B cell (primary cell): ENCODE data around the gene RUVBL2. TPM values are rescaled to one million over a fixed set of nuclear protein-coding genes. Genes with fewer than 3 reads are reported as not detected.
A peak's percentile ranks its signal among the peaks of the same experiment; 100 is the strongest.

ENCODE experiments used
- ATAC-seq: fragments of 200-7000 bp; cut with Tn5 transposase; one replicate; pipeline ENCODE4 v1.10.0; 2021; ENCODE audit warnings: low read depth, mild to moderate bottlenecking, moderate number of reproducible peaks, moderate library complexity
- CTCF ChIA-PET: fragments of 350-600 bp; sonication (Branson Sonifier 250); formaldehyde crosslinking; loops from one replicate; lab custom pipeline; 2021; ENCODE audit warnings: antibody characterized with exemption, inconsistent platforms; lab: Charles Lee
- POLR2A ChIA-PET: fragments of 350-600 bp; sonication (Branson Sonifier 250); formaldehyde crosslinking; loops from one replicate; lab custom pipeline; 2021; ENCODE audit warnings: antibody characterized with exemption; lab: Charles Lee
- DNase-seq: peaks from one replicate; pipeline ENCODE4 v3.0.0; 2013
- H2AFZ ChIP-seq: 2 replicates; pipeline ENCODE4 v1.6.1; 2012; ENCODE audit warnings: mild to moderate bottlenecking, low read depth, low read length; ENCODE audit not compliant: insufficient read depth, poor library complexity, severe bottlenecking
- H3K27ac ChIP-seq, 2 donors: 1 replicate in 1 of 2; 2 replicates in 1 of 2; pipeline ENCODE4 v1.5.1; 2012 to 2013; ENCODE audit warnings: low read length in 2 of 2, mild to moderate bottlenecking in 2 of 2, moderate library complexity in 1 of 2
- H3K27me3 ChIP-seq, 4 experiments: fragments of 200-600 bp in 1 of 4; sonication (generic) in 1 of 4; replicated peaks in 1 of 4; 1 replicate in 2 of 4; 2 replicates in 2 of 4; pipeline versions ENCODE4 v1.6.1 to v1.7.0; 2013 to 2016; ENCODE audit warnings: low read length in 3 of 4, mild to moderate bottlenecking in 2 of 4, mixed read lengths in 1 of 4, moderate library complexity in 1 of 4; ENCODE audit not compliant: insufficient read depth in 4 of 4, control insufficient read depth in 3 of 4; ENCODE audit errors: control extremely low read depth in 1 of 4
- H3K36me3 ChIP-seq, 2 experiments: replicated peaks in 1 of 2; 1 replicate in 1 of 2; 2 replicates in 1 of 2; pipeline versions ENCODE4 v1.6.1 to v1.7.1; 2013; ENCODE audit warnings: low read length in 1 of 2; ENCODE audit not compliant: insufficient read depth in 2 of 2, control insufficient read depth in 1 of 2; ENCODE audit errors: control extremely low read depth in 1 of 2, extremely low read depth in 1 of 2
- H3K4me1 ChIP-seq, 2 donors: fragments of 200-600 bp in 1 of 2; sonication (generic) in 1 of 2; 1 replicate in 1 of 2; 2 replicates in 1 of 2; pipeline versions ENCODE4 v1.5.1 to v1.6.1; 2013 to 2017; ENCODE audit warnings: low read length in 2 of 2; ENCODE audit not compliant: control insufficient read depth in 2 of 2, insufficient read depth in 2 of 2
- H3K4me2 ChIP-seq: replicated peaks from 2 replicates; pipeline ENCODE3; 2012; ENCODE audit warnings: mild to moderate bottlenecking, low read depth, low read length; ENCODE audit not compliant: poor library complexity, severe bottlenecking
- H3K4me3 ChIP-seq, 5 experiments: fragments of 200-600 bp in 1 of 5; sonication (generic) in 1 of 5; 1 replicate in 3 of 5; 2 replicates in 2 of 5; pipeline versions ENCODE4 v1.5.1 to v1.7.0; 2011 to 2016; ENCODE audit warnings: low read length in 4 of 5, mild to moderate bottlenecking in 4 of 5, low read depth in 2 of 5, control low read depth in 1 of 5, moderate library complexity in 1 of 5; ENCODE audit not compliant: insufficient read depth in 1 of 5; ENCODE audit errors: control extremely low read depth in 1 of 5, extremely low read depth in 1 of 5
- H3K79me2 ChIP-seq: fragments of 200-600 bp; sonication (generic); one replicate; pipeline ENCODE4 v1.6.0; 2016; ENCODE audit warnings: low read length; ENCODE audit not compliant: control insufficient read depth, insufficient read depth
- H3K9ac ChIP-seq: fragments of 200-600 bp; sonication (generic); 2 replicates; pipeline ENCODE4 v1.6.1; 2017; ENCODE audit warnings: mild to moderate bottlenecking, low read length, moderate library complexity
- H3K9me3 ChIP-seq, 3 donors: one replicate each; pipeline versions ENCODE4 v1.6.1 to v1.7.1; 2013; ENCODE audit warnings: low read length in 2 of 3; ENCODE audit not compliant: control insufficient read depth in 2 of 3, insufficient read depth in 1 of 3; ENCODE audit errors: control extremely low read depth in 1 of 3
- H4K20me1 ChIP-seq: 2 replicates; pipeline ENCODE4 v1.6.0; 2012; ENCODE audit warnings: mild to moderate bottlenecking, low read length; ENCODE audit not compliant: insufficient read depth, control insufficient read depth, poor library complexity, severe bottlenecking
- H3K27ac Mint-ChIP-seq: one replicate; pipeline ENCODE4 v1.8.0; 2021; ENCODE audit warnings: mixed read lengths
- H3K27me3 Mint-ChIP-seq: one replicate; pipeline ENCODE4 v1.8.0; 2021; ENCODE audit warnings: mixed read lengths
- H3K4me1 Mint-ChIP-seq: one replicate; pipeline ENCODE4 v1.8.0; 2021; ENCODE audit warnings: mixed read lengths
- H3K4me3 Mint-ChIP-seq: one replicate; pipeline ENCODE4 v1.8.0; 2021; ENCODE audit warnings: mixed read lengths
- H3K9me3 Mint-ChIP-seq: one replicate; pipeline ENCODE4 v1.8.0; 2022; ENCODE audit warnings: mixed read lengths; ENCODE audit not compliant: insufficient read depth
- CTCF ChIP-seq: fragments of 200-600 bp; IDR thresholded peaks from one replicate; pipeline ENCODE4 v1.8.0; 2022; ENCODE audit warnings: antibody characterized with exemption, mild to moderate bottlenecking
- EZH2 ChIP-seq: IDR thresholded peaks from 2 replicates; pipeline ENCODE4 v1.6.1; 2012; ENCODE audit warnings: borderline replicate concordance, low read depth, mild to moderate bottlenecking, moderate library complexity, low read length; ENCODE audit not compliant: insufficient read depth, poor library complexity, severe bottlenecking
- WGBS: methylation state at CpG from one replicate; pipeline ENCODE4 v1.1.5; 2013; ENCODE audit warnings: missing lambda C conversion rate; ENCODE audit not compliant: insufficient coverage; 5-methylcytosine and 5-hydroxymethylcytosine counted together
- intact Hi-C: fragments of 100-400 bp; cut with micrococcal nuclease; formaldehyde crosslinking; loops from one replicate; pipeline ENCODE4 v1.10.0; 2022
- polyA plus RNA-seq: library from polyadenylated mRNA; depleted of rRNA; stranded (reverse); fragments of >200 nt; gene quantifications from 2 replicates; pipeline ENCODE4 v1.2.3, GENCODE V29; 2012
- total RNA-seq, 2 donors: library from RNA; stranded (reverse); fragments of 120-200 nt in 1 of 2; gene quantifications; 1 replicate in 1 of 2; 2 replicates in 1 of 2; pipeline versions ENCODE4 v1.2.3 to v1.2.4, GENCODE V29; 2013 to 2022

RUVBL2 gene
- total and polyA plus RNA-seq, 2 donors (not counting 1 experiment from before 2014, with no cell fraction given): 36.1 to 57.4 TPM

- Histone ChIP-seq H3K4me1 (peaks cover 25 to 40% of the 10 kb centered on the region in 2 donors), H4K20me1 (no peaks in the 10 kb centered on the region), H3K27ac (peak within 1 kb of the TSS in 1 of 2 donors; percentile 30), H3K27me3 (peaks cover 0 to 9% (median 2%) of the 10 kb centered on the region in 4 experiments), H3K9ac (peak within 1 kb of the TSS; percentile 72), H3K4me2 (peak within 1 kb of the TSS; percentile 99), H2AFZ (peak within 1 kb of the TSS; percentile 88), H3K79me2 (no peaks in the 10 kb centered on the region), H3K4me3 (peak within 1 kb of the TSS in 4 of 5 experiments; percentile 52 to 73 (median 60)), H3K9me3 (no peaks in the 10 kb centered on the region), H3K36me3 (peaks cover 0 to 9% of the 10 kb centered on the region in 2 experiments)
- CTCF ChIA-PET: interaction anchor here (0.6 to 1.9 kb wide), 6 partner anchors 10 to 181 kb away, joined by 3 to 10 read pairs (median 4); partner anchors contain the start of genes GYS1, LIN7B and RUVBL2
- WGBS: 79% methylated on average over 10 of the region's 17 CpGs
- no peaks in the 10 kb centered on the region for H3K27me3 Mint-ChIP-seq
- peak within 1 kb of the TSS; percentile 89 for H3K4me3 Mint-ChIP-seq
- POLR2A ChIA-PET: interaction anchor here (0.6 to 1.5 kb wide), 3 partner anchors 17 to 130 kb away, joined by 3 to 7 read pairs (median 3); partner anchors contain the start of gene RUVBL2
- DNase-seq (no peak), ATAC-seq (no peak)
- H3K9me3 Mint-ChIP-seq: no peaks in the 10 kb centered on the region
- TF ChIP-seq CTCF (no peak), EZH2 (no peak)
- intact Hi-C loops: no loop called here
- H3K4me1 Mint-ChIP-seq: peaks cover 34% of the 10 kb centered on the region
- peak within 1 kb of the TSS; percentile 67 for H3K27ac Mint-ChIP-seq
These were observed 23.5 kb downstream of the RUVBL2 start, which contains the start of gene LHB for GRCh38 chr19:49017041-49017665. LHB (minus strand) TSS chr19:49017091; CDS start chr19:49017081, 10 bp downstream.
